GM15510 (cell line): ENCODE data around the gene EPHB4.

Source experiments
- POLR2A ChIP-seq: IDR thresholded peaks from 3 replicates; pipeline ENCODE4 v1.6.1; 2011; ENCODE audit warnings: borderline replicate concordance; ENCODE audit not compliant: insufficient read length; ENCODE audit errors: extremely low read depth

The EPHB4 gene

DNA sequence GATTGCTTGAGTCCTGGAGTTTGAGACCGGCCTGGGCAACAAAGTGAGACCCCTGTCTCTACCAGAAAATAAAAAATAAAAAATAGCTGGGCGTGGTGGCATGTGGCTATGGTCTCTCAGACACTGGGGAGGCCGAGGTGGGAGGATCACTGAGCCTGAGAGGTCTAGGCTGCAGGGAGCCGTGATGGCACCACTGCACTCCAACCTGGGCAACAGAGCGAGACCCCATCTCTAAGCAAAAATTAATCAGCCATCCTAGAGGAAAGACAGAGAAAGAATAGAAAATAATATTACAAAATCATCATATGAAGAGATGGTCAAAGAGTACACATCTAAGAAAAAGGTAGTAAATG is 4.9 kb upstream of the EPHB4 start:
- TF ChIP-seq POLR2A = no peak

- no peak for TF ChIP-seq POLR2A
Measured at GRCh38 chr7:100830396-100830795, 3.1 kb upstream of the EPHB4 start.

DNA sequence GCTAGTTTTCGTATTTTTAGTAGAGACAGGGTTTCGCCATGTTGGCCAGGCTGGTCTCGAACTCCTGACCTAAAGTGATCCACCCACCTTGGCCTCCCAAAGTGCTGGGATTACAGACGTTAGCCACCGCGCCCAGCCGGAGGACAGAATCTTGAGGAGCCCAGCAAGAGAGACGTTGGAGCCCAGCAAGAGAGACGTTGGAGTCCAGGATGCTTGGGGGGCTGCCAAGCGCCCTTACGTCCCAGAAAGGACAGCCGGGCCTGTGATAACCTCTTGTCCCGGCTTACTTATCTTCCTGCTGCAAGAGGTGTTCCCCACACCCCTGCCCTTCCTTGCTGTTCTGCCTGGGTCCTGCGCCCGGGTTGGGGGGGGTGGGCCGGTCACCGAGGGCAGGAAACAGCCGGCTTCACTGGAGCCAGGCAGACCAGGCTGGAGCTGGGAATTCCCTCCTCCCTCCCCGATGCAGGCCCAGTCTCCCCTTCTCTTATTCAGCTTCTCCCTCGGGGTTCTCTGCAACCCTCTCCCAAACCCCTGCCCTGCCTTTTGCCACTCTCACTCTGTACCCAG is 1.9 kb upstream of the EPHB4 start:
- no peak for TF ChIP-seq POLR2A

GRCh38 chr7:100826514-100827329 is 601 bp downstream of the EPHB4 start:
- no peak for TF ChIP-seq POLR2A

GRCh38 chr7:100825751-100826513 is 1.4 kb downstream of the EPHB4 start:
- TF ChIP-seq POLR2A = no peak

- no peak for TF ChIP-seq POLR2A
Measured at GRCh38 chr7:100825215-100825671, 2.1 kb downstream of the EPHB4 start.

DNA sequence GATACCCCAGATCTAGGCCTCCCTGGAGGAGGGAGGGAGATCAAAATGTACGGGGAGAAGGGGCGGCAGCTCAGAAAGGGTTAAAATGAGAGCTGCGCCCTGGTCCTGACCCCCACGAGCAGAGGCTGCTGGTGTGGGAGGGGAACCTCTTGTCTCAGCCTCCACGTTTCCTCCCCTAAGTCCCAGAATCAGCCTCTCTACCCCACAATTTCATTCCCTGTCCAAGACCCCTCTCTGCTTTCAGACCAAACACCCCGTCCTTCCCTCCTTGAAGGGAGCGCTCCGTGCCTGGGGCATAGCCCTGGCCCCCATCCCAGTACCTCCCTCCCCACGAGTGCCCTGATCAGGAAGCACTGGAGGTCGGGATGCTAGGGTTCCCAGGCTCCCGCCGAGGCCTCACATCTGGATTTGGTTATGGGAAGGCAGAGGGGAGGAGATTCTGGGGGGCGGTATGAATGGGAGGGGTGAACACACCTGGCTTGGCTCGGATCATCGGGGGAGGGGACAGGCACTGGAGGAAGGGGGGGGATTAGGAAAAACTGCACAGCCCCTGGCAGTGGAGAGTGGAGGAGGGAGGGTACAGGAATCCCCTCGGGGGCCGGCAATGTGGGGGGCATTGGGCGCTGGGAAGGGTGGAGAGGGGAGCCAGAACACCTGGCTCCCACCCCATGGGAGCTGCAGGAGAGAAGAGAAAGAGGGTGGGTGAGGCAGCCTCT is 2.7 kb downstream of the EPHB4 start:
- TF ChIP-seq POLR2A = no peak

DNA sequence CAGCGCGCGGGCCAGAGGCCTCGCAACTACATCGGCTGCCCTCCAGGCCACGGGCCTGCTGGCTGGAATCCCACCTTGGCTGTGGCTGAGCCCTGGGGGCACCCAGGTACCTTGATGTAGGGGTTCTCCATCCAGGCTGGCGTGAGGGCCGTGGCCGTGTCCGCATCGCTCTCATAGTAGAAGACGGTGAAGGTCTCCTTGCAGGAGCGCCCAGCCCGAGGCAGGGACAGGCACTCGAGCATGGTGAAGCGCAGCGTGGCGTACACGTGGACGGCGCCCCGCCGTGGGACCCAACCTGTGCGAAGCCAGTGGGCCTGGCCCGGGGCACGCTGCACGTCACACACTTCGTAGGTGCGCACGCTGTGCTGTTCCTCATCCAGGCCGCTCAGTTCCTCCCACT is 3.8 kb downstream of the EPHB4 start:
- no peak for TF ChIP-seq POLR2A

DNA sequence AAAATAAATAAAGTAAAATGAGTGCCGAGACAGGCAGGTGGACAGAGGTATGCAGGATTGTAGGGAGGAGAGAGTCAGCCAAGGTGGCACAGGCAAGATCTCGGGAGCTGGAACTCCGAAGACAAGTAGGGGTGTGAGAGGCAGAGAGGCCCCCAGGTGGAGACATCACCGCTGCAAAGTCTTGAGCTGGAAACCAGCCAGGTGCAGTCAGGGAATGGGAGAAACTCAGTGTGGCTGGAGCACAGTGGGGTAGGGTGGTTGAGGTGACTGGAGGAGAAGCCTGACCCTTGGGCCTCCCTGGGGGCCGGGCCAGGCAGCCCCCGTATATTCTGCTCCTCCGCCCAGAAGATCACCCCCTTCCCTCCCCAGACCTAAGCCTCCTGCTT is 4.2 kb downstream of the EPHB4 start:
- no peak for TF ChIP-seq POLR2A

- TF ChIP-seq POLR2A = no peak
Measured at GRCh38 chr7:100822236-100823139, 4.8 kb downstream of the EPHB4 start.

GRCh38 chr7:100819586-100819985 is 7.7 kb downstream of the EPHB4 start:
- no peak for TF ChIP-seq POLR2A

GRCh38 chr7:100818825-100819224 is 8.5 kb downstream of the EPHB4 start:
- no peak for TF ChIP-seq POLR2A

- no peak for TF ChIP-seq POLR2A
Measured at GRCh38 chr7:100818366-100818765, 9.0 kb downstream of the EPHB4 start.

GRCh38 chr7:100817097-100817496 is 10.2 kb downstream of the EPHB4 start:
- no peak for TF ChIP-seq POLR2A
